GM04504 (cell line): ENCODE measurements around the gene KHSRP.

Source experiments
- DNase-seq: peaks from one replicate; pipeline ENCODE4 v3.0.0-alpha.2; 2012; ENCODE audit warnings: low read depth

Gene KHSRP

GRCh38 chr19:6387372-6387771, 37.2 kb downstream of the KHSRP start:
- DNase-seq, result no peak

- no peak for DNase-seq
These were observed 40.2 kb downstream of the KHSRP start for GRCh38 chr19:6384381-6384780.

- DNase-seq, result no peak
These were observed 41.4 kb downstream of the KHSRP start for GRCh38 chr19:6383188-6383587.

- no peak for DNase-seq
These were observed 43.4 kb downstream of the KHSRP start for GRCh38 chr19:6381030-6381750.

GRCh38 chr19:6379744-6380143, 44.9 kb downstream of the KHSRP start:
- no peak for DNase-seq

GRCh38 chr19:6378486-6378885, 46.1 kb downstream of the KHSRP start:
- no peak for DNase-seq

- no peak for DNase-seq
These were observed 46.6 kb downstream of the KHSRP start for GRCh38 chr19:6378041-6378440.

- no peak for DNase-seq
These were observed 48.0 kb downstream of the KHSRP start for GRCh38 chr19:6376512-6377190.

- no peak for DNase-seq
These were observed 49.1 kb downstream of the KHSRP start, which contains the start of gene PSPN for GRCh38 chr19:6375411-6376010. Gene PSPN, minus strand, starts transcription at chr19:6375933. Its CDS starts 84 bp downstream, at chr19:6375849.

- no peak for DNase-seq
These were observed 49.8 kb downstream of the KHSRP start for GRCh38 chr19:6374711-6375410.

- DNase-seq, result no peak
These were observed 50.4 kb downstream of the KHSRP start for GRCh38 chr19:6374161-6374709.

GRCh38 chr19:6373813-6374108, 50.9 kb downstream of the KHSRP start:
- no peak for DNase-seq

- DNase-seq, result peak; percentile 95
These were observed 51.4 kb downstream of the KHSRP start for GRCh38 chr19:6373096-6373812.

- peak; percentile 100 for DNase-seq
These were observed 52.0 kb downstream of the KHSRP start, which contains the start of gene ALKBH7 for GRCh38 chr19:6372594-6373095. Gene ALKBH7, plus strand, starts transcription at chr19:6372794. Its CDS starts 27 bp downstream, at chr19:6372821.

- no peak for DNase-seq
These were observed 60.3 kb downstream of the KHSRP start for GRCh38 chr19:6364353-6364752.
